Thoracic aorta (tissue), 2 donors: ENCODE data around the gene SH2B3. TPM values are rescaled to one million over a fixed set of nuclear protein-coding genes. Genes with fewer than 3 reads are reported as not detected.

Source experiments
- ATAC-seq: fragments of 150-250 bp; one replicate; pipeline ENCODE4 v1.8.0; 2017; ENCODE audit warnings: low read depth; ENCODE audit not compliant: insufficient number of reproducible peaks, low FRiP score
- DNase-seq: peaks from one replicate; pipeline ENCODE4 v3.0.0-alpha.2; 2020; ENCODE audit warnings: low spot score
- H3K27ac ChIP-seq, 2 donors: fragments of 200-600 bp; sonication (generic); 1 replicate in 1 of 2; 2 replicates in 1 of 2; pipeline ENCODE4 v1.5.1; 2016; ENCODE audit warnings: mild to moderate bottlenecking in 2 of 2, moderate library complexity in 2 of 2
- H3K27me3 ChIP-seq: fragments of 200-600 bp; sonication (generic); replicated peaks from 2 replicates; pipeline ENCODE4 v1.6.0; 2016; ENCODE audit warnings: mild to moderate bottlenecking; ENCODE audit not compliant: insufficient read depth
- H3K36me3 ChIP-seq: fragments of 200-600 bp; sonication (generic); one replicate; pipeline ENCODE4 v1.5.1; 2016
- H3K4me1 ChIP-seq, 2 donors: fragments of 200-600 bp; sonication (generic); 1 replicate in 1 of 2; 2 replicates in 1 of 2; pipeline versions ENCODE4 v1.5.1 to v1.6.0; 2016; ENCODE audit warnings: low read depth in 2 of 2, mild to moderate bottlenecking in 1 of 2; ENCODE audit not compliant: control insufficient read depth in 1 of 2
- H3K4me3 ChIP-seq: fragments of 200-600 bp; sonication (generic); 2 replicates; pipeline ENCODE4 v1.5.1; 2016; ENCODE audit warnings: mild to moderate bottlenecking
- H3K9me3 ChIP-seq: fragments of 200-600 bp; sonication (generic); 2 replicates; pipeline ENCODE4 v1.5.1; 2016
- CTCF ChIP-seq: fragments of 200-600 bp; sonication (generic); IDR thresholded peaks from one replicate; pipeline ENCODE4 v1.5.1; 2019; ENCODE audit warnings: antibody characterized with exemption
- total RNA-seq, 2 donors: library from RNA; depleted of rRNA; stranded (reverse); fragments of >200 nt; gene quantifications; one replicate each; pipeline versions ENCODE4 v1.1.0 to v1.2.3, GENCODE V29; 2016

SH2B3 gene
- total RNA-seq, 2 donors from 2014 or later = 48.6 to 117 TPM

- DNase-seq = peak; percentile 72
- TF ChIP-seq CTCF = no peak
- H3K27me3 ChIP-seq = no peaks in the 10 kb centered on the region
- peak overlapping the region; percentile 96 for H3K4me3 ChIP-seq
- H3K36me3 ChIP-seq = no peaks in the 10 kb centered on the region
- peak overlapping the region in 1 of 2 donors; percentile 82 for H3K27ac ChIP-seq
- ATAC-seq = peak; percentile 78
- H3K9me3 ChIP-seq = no peaks in the 10 kb centered on the region
- peaks cover 21 to 68% of the 10 kb centered on the region in 2 donors for H3K4me1 ChIP-seq
Measured at GRCh38 chr12:111405149-111405858, 419 bp upstream of the SH2B3 start.

GRCh38 chr12:111406474-111407376 lies 1.0 kb downstream of the SH2B3 start:
- Histone ChIP-seq H3K36me3 (no peaks in the 10 kb centered on the region), H3K9me3 (no peaks in the 10 kb centered on the region), H3K27ac (peak overlapping the region; percentile 66 to 74), H3K4me3 (peak overlapping the region; percentile 96), H3K4me1 (peaks cover 35 to 82% of the 10 kb centered on the region in 2 donors), H3K27me3 (no peaks in the 10 kb centered on the region)
- no peak for DNase-seq
- no peak for ATAC-seq
- no peak for TF ChIP-seq CTCF

- DNase-seq = no peak
- no peak for TF ChIP-seq CTCF
- Histone ChIP-seq H3K36me3 (no peaks in the 10 kb centered on the region), H3K4me1 (peaks cover 39 to 90% of the 10 kb centered on the region in 2 donors), H3K9me3 (no peaks in the 10 kb centered on the region), H3K4me3 (peak overlapping the region; percentile 96), H3K27me3 (no peaks in the 10 kb centered on the region), H3K27ac (peak overlapping the region; percentile 65 to 66)
- ATAC-seq = no peak
Measured at GRCh38 chr12:111407377-111408115, 1.8 kb downstream of the SH2B3 start.

GRCh38 chr12:111408116-111408440 lies 2.4 kb downstream of the SH2B3 start:
- Histone ChIP-seq H3K27me3 (no peaks in the 10 kb centered on the region), H3K9me3 (no peaks in the 10 kb centered on the region), H3K4me3 (peak overlapping the region; percentile 96), H3K27ac (peak overlapping the region; percentile 66 to 80), H3K4me1 (peaks cover 37 to 90% of the 10 kb centered on the region in 2 donors), H3K36me3 (no peaks in the 10 kb centered on the region)
- TF ChIP-seq CTCF = no peak
- ATAC-seq (no peak), DNase-seq (no peak)
